ENCODE measurements around the gene CSTF3.

GRCh38 chr11:33043221-33043830 is 118.0 kb downstream of the CSTF3 start:
- TF ChIP-seq POLR2A (IDR thresholded peaks at IDR 0.05) (no peak), CTCF (IDR thresholded peaks at IDR 0.05) (no peak), POLR2AphosphoS5 (IDR thresholded peaks at IDR 0.05) (no peak)
